NOMO-1 (cell line): ENCODE measurements around the gene BCKDHB.
"Not testable (repeated sequence)": the region's sequence is repeated elsewhere in the genome, so short reads cannot be mapped to it uniquely, and the experiment has no call there.

Experiments used
- DNase-seq, 2 experiments: peaks; one replicate each; lab custom pipeline; 2025; ENCODE audit not compliant: unreplicated experiment in 2 of 2; lab: John Stamatoyannopoulos, UW

BCKDHB gene

DNA sequence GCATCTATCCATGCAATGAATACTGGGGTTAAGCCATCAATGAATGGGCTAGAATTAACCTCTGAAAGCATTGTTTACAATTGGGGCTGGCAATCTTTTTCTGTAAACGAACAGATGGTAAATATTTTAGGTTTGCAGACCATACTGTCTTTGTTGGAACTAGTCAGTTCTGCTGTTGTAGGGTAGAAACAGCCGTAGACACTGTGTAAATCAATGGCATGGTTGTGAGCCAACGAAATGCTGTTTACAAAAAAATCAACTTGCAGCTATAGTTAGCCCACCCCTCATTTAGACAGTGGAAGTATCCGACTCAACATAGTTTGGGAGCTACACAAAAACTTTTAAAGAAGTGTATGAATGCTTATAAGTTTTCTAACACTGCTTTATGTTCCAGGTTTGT is 91.5 kb downstream of the BCKDHB start:
- no peak for DNase-seq

GRCh38 chr6:80203283-80203682 is 96.8 kb downstream of the BCKDHB start:
- DNase-seq = no peak

GRCh38 chr6:80205404-80205803 is 98.9 kb downstream of the BCKDHB start:
- no peak for DNase-seq

- DNase-seq = no peak
Observed at GRCh38 chr6:80206758-80207157, 100.3 kb downstream of the BCKDHB start.

DNA sequence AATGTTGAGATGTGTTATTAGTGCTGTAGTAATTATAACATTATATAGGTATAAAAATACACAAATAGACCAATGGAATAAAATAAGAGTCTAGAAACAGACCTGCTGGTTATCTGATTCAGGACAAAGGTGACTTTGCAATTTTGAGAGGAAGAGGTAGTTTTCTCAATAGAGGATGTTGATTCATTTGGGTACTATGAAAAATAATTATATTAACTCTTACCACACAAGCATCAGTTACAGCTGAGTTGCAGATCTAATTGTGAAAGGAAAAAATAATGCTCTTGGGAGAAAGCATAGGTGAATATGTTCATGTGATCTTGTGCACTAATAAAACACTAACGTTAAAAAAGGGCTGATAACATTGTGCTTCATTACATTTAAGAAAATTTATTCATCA is 103.0 kb downstream of the BCKDHB start:
- DNase-seq = peak; percentile 19 to 55

DNA sequence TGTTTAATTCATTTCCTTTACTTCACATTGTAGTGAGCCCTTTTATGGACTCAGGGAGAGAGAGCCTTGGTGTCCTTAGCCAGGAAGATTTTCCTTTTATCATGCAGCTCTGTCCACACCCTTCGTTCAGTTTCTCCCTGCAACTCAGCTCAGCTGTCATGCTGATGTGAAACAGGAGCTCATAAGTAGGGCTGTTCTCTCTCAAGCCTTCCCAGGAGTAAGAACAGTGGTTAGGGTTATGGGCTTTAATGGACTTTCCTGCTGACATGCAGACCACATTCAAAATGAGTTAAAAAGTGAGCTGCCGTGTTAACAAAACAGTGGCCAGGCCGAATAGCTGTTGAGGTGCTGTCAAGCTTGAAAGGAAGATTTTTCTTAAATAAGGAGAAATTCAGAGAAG is 104.1 kb downstream of the BCKDHB start:
- no peak for DNase-seq

DNA sequence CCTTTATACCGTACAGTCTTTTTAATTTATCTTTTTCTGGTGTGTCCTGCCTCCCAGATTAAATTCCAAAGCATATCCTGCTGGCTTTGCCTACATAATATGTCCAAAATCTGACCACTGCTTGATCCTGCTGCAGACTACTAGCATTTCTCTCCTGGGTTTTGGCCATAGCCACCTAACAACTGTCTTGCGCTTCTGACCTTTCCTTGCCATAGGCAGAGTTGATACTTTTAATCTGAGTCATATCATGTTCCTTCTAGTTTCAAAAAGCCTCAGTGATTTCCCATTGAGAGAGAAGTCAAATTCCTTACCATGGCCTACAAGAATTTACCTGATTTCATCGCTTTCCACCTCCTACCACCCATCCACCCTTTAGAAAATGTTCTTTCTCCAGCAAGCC is 104.8 kb downstream of the BCKDHB start:
- DNase-seq = no peak

DNA sequence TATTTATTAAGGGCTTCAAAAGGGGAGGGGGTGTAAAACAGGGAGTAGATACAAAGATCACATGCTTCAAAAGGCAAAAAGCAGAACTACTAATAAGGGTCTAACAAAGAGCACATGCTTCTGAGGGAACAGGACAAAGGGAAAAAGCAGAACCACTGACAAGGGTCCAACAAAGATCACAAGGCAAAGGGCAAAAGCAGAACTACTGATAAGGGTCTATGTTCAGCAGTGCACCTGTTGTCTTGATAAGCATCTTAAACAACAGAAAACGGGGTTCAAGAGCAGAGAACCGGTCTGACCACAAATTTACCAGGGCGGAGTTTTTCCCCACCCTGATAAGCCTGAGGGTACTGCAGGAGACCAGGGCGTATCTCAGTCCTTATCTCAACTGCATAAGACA is 105.4 kb downstream of the BCKDHB start:
- DNase-seq = peak in 1 of 2 experiments; percentile 6

- peak; percentile 14 to 39 for DNase-seq
Observed at GRCh38 chr6:80214436-80215022, 108.1 kb downstream of the BCKDHB start.

GRCh38 chr6:80215063-80215462 is 108.6 kb downstream of the BCKDHB start:
- DNase-seq = no peak

- DNase-seq = no peak
Observed at GRCh38 chr6:80217794-80218193, 111.3 kb downstream of the BCKDHB start.

DNA sequence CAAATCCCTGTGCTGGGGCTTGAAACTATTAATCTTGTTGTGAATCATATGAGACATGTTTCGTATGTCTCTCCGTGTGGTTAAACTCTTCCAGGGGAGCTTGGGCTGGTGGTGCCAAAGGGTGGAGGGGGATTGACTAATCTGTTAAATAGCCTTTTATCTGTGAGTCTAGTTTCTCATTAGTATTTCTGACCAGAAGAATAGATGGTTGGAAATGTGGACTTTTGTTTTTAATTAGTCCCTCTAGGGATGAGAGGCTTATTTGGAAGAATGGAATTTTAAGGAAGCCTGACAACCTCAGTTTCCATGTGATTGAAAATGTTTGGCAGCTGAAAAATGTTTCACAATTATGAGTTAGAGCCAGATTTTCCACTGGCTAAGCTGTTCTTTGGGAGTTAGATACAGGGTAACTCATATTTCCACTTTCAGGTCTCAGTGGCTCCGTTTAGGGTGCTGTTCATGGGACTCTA is 117.3 kb downstream of the BCKDHB start:
- DNase-seq = no peak

DNA sequence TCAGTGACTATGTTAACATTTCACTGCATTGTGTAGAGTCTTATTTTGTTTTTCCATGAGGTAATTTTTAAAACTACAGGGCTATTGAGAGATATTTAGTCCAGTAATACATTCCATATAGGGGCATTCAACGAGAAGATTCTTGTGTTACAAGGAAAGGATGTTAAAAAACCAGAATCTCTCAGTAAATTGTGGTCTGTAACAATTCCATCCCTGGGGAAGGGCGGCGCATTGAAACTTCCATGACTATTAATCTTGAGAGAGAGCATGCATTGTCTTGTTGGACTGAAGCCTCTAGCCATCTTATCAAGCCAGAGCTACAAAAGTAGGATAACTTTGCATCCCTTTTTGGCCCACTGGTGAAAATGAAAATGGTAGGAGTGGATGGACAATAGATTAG is 119.7 kb downstream of the BCKDHB start:
- no peak for DNase-seq

- no peak for DNase-seq
Observed at GRCh38 chr6:80226699-80227098, 120.2 kb downstream of the BCKDHB start.

DNA sequence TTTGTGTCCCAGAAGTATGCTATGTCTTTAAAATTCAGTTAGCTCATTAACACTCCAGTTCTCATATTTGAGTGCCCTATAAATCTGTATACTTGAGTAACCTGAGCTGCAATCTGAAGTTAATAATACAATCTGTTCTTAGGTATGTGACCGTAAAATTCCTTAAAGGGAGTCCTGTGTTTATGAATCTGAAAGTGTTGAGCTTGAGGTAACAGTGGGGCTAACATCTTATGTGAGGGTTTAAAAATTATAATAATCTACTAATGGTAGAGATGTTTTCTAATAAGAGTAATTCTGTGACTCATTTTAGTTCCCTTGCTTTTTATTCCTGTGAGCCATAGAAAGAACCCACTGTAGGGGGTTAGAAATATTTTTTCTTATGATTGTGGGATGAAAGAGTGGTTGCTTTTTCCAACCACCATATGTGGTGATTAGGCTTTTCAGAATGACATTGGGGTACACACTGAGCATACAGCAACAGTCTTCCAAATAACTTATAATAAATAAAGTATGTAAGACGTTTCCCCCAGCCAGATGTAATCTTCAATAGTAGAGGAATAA is 121.2 kb downstream of the BCKDHB start:
- no peak for DNase-seq

- DNase-seq = no peak
Observed at GRCh38 chr6:80233262-80233661, 126.8 kb downstream of the BCKDHB start.

DNA sequence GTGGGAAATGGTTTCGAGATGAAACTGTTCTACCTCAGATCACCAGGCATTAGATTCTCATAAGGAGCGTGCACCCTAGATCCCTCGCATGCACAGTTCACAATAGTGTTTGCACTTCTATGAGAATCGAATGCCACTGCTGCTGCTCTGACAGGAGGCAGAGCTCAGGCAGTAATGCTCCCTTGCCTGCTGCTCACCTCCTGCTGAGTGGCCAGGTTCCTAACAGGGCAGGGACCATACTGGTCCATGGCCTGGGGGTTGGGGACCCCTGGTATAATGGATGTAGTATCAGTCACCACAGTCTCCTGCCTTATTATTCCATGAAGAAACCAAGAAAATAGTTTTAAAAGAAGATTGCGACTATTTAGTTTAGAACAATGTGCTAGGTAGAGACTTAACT is 127.5 kb downstream of the BCKDHB start:
- DNase-seq = no peak

GRCh38 chr6:80234401-80234800 is 127.9 kb downstream of the BCKDHB start:
- DNase-seq = no peak

DNA sequence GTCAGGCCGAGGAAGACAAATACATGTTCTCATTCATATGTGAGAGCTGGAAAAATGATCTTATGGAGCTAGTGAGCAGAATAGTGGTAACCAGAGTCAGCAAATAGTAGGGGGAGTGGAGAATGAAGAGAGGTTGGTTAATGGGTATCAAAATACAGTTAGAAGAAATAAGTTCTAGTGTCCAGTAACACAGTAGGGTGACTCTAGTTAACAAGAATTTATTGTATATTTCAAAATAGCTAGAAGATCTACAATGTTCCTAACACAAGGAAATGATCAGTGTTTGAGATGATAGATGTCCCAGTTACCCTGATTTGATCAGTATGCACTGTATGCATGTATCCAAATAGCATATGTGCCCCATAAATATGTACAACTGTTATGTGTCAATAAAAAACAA is 128.4 kb downstream of the BCKDHB start:
- no peak for DNase-seq

DNA sequence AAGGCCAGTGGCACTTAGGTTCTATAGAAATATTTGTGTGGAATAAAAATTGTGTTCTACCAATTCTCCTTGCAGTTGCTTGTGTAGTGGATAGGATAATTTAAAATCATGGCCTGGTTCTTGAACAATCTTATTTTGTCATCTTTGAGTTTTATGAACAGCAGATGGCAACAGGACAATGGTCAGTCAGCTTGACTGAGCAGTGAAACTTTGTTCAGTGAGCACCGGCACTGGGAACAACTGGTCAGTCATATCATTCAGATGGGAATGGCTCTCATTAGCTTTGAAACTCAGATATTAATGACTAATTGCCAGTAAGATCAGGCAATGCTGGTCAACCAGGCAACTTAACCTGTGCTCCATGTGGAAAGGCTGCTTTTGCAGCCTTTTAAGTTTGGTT is 129.2 kb downstream of the BCKDHB start:
- no peak for DNase-seq

DNA sequence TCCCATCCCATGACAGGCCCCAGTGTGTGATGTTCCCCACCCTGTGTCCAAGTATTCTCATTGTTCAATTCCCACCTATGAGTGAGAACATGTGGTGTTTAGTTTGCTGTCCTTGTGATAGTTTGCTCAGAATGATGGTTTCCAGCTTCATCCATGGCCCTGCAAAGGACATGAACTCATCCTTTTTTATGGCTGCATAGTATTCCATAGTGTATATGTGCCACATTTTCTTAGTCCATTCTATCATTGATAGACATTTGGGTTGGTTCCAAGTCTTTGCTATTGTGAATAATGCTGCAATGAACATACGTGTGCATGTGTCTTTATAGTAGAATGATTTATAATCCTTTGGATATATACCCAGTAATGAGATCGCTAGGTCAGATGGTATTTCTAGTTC is 132.3 kb downstream of the BCKDHB start:
- DNase-seq = not testable (repeated sequence)

GRCh38 chr6:80245043-80245442 is 138.6 kb downstream of the BCKDHB start:
- no peak for DNase-seq

GRCh38 chr6:80249897-80250296 is 143.4 kb downstream of the BCKDHB start:
- no peak for DNase-seq
